ENCODE results near the gene CAMK1. TPM values are rescaled to one million over a fixed set of nuclear protein-coding genes. Genes with fewer than 3 reads are reported as not detected.
A peak's percentile ranks its signal among the peaks of the same experiment; 100 is the strongest.

Gene CAMK1
- total and polyA plus RNA-seq, 3 donors from 2014 or later, result 62.7 to 185 (median 127) TPM

GRCh38 chr3:9757427-9757826 lies 12.3 kb downstream of the CAMK1 start:
- WGBS, 2 donors, result 73 to 85% methylated on average over 7 to 13 of the region's 13 CpGs
- no peak for DNase-seq
- intact Hi-C loops (cut with DNase I; ENCODE audit: low total_unique reads), result no loop called here
- Histone ChIP-seq H3K4me3 (no peak overlapping the region), H3K27ac (no peak overlapping the region), H3K36me3 (ENCODE audit: low read depth, missing control alignments) (peaks cover 4% of the 10 kb centered on the region), H3K27me3 (no peaks in the 10 kb centered on the region), H3K4me1 (peaks cover 5% of the 10 kb centered on the region), H3K9me3 (no peaks in the 10 kb centered on the region)
- TF ChIP-seq CTCF (IDR thresholded peaks at IDR 0.05), result no peak
- no peak for TF ChIP-seq POLR2A (IDR thresholded peaks at IDR 0.05)

GRCh38 chr3:9754678-9755077 lies 15.1 kb downstream of the CAMK1 start:
- intact Hi-C loops (cut with DNase I; ENCODE audit: low total_unique reads), result no loop called here
- peak overlapping the region in 1 of 2 donors; percentile 8 for H3K27ac ChIP-seq

GRCh38 chr3:9750556-9751411 lies 19.0 kb downstream of the CAMK1 start:
- intact Hi-C loops (cut with DNase I; ENCODE audit: low total_unique reads), result no loop called here
- TF ChIP-seq POLR2A (IDR thresholded peaks at IDR 0.05) (no peak), CTCF (IDR thresholded peaks at IDR 0.05) (no peak)
- 26% methylated on average over 17 of the region's 17 CpGs for WGBS, 2 donors

More at GRCh38 chr3:9754678-9755077, 15.1 kb downstream of the CAMK1 start:
- TF ChIP-seq POLR2A (IDR thresholded peaks at IDR 0.05) (no peak), CTCF (IDR thresholded peaks at IDR 0.05) (no peak)
- WGBS, 2 donors, result 70 to 73% methylated on average over 8 of the region's 8 CpGs
- no peaks in the 10 kb centered on the region for H3K9me3 ChIP-seq
- peaks cover 17% of the 10 kb centered on the region for H3K4me1 ChIP-seq
- no peaks in the 10 kb centered on the region for H3K27me3 ChIP-seq
- DNase-seq, result no peak
- H3K36me3 ChIP-seq (ENCODE audit: low read depth, missing control alignments), result peaks cover 4% of the 10 kb centered on the region
- no peak overlapping the region for H3K4me3 ChIP-seq

GRCh38 chr3:9749645-9750555 lies 19.8 kb downstream of the CAMK1 start, which contains the start of gene OGG1:
OGG1 (plus strand) TSS chr3:9749952; CDS start chr3:9750287, 335 bp downstream.
- TF ChIP-seq CTCF (IDR thresholded peaks at IDR 0.05), result peak in 2 of 3 experiments; percentile 5 to 24
- no peak for TF ChIP-seq POLR2A (IDR thresholded peaks at IDR 0.05)
- H3K36me3 ChIP-seq (ENCODE audit: low read depth, missing control alignments), result no peaks in the 10 kb centered on the region
- intact Hi-C loops (cut with DNase I; ENCODE audit: low total_unique reads), result no loop called here

More at GRCh38 chr3:9750556-9751411, 19.0 kb downstream of the CAMK1 start:
- no peak for DNase-seq
- Histone ChIP-seq H3K36me3 (ENCODE audit: low read depth, missing control alignments) (no peaks in the 10 kb centered on the region), H3K4me3 (peak overlapping the region; percentile 68 to 71), H3K9me3 (no peaks in the 10 kb centered on the region), H3K4me1 (peaks cover 24% of the 10 kb centered on the region), H3K27ac (peak overlapping the region in 1 of 2 donors; percentile 90), H3K27me3 (no peaks in the 10 kb centered on the region)

More at GRCh38 chr3:9749645-9750555, 19.8 kb downstream of the CAMK1 start, which contains the start of gene OGG1:
- DNase-seq, result peak; percentile 99
- Histone ChIP-seq H3K27me3 (no peaks in the 10 kb centered on the region), H3K27ac (peak within 1 kb of the TSS; percentile 79 to 90), H3K4me1 (peaks cover 23% of the 10 kb centered on the region), H3K9me3 (no peaks in the 10 kb centered on the region), H3K4me3 (peak within 1 kb of the TSS; percentile 68 to 71)
- 0% methylated on average over 46 to 58 of the region's 60 CpGs for WGBS, 2 donors
